ENCODE results near the gene PPP2R1A.

DNA sequence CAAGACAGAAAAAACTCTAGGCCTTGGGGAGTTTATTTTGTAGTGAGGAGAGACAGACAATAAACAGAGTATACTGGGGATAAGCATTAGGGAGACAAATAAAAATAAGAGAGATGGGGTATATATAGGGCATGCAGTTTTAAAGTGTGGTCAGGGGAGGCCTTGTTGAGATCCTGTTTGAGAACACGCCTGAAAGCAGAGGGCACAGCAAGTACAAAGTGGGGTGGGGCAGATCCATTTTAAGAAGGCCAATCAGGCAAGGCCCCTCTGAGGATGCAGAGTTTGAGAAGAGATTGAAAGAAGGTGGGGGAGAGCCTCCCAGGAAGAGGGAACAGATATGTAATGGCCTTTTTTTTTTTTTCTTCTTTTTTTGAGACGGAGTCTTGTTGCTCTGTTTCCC lies 2.1 kb downstream of the PPP2R1A start:
- TF ChIP-seq, protein P1, sequence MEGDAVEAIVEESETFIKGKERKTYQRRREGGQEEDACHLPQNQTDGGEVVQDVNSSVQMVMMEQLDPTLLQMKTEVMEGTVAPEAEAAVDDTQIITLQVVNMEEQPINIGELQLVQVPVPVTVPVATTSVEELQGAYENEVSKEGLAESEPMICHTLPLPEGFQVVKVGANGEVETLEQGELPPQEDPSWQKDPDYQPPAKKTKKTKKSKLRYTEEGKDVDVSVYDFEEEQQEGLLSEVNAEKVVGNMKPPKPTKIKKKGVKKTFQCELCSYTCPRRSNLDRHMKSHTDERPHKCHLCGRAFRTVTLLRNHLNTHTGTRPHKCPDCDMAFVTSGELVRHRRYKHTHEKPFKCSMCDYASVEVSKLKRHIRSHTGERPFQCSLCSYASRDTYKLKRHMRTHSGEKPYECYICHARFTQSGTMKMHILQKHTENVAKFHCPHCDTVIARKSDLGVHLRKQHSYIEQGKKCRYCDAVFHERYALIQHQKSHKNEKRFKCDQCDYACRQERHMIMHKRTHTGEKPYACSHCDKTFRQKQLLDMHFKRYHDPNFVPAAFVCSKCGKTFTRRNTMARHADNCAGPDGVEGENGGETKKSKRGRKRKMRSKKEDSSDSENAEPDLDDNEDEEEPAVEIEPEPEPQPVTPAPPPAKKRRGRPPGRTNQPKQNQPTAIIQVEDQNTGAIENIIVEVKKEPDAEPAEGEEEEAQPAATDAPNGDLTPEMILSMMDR (IDR thresholded peaks at IDR 0.05) = no peak
- TF ChIP-seq POLR2A (IDR thresholded peaks at IDR 0.05) = no peak

Measured in transverse colon (tissue), 3 donors.